ENCODE measurements around the gene CLEC1A. TPM values are rescaled to one million over a fixed set of nuclear protein-coding genes. Genes with fewer than 3 reads are reported as not detected.

CLEC1A gene
- polyA plus RNA-seq, 1 of the 3 experiments (the other 2 are of a cell fraction), result not detected

DNA sequence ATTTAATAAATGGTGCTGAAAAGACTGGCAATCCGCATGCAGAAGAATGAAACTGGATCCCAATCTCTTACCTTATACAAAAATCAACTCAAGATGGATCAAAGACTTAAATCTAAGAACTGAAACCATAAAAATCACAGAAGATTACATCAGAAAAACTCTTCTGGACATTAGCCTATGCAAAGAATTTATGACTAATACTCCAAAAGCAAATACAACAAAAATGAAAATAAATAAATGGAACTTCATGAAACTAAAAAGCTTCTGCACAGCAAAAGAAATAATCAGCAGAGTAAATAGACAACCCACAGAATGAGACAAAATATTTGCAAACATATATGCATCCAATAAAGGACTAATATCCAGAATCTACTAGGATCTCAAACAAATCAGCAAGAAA lies 14.3 kb upstream of the CLEC1A start:
- ChIA-PET CTCF (no interaction called here), POLR2A (no interaction called here)
- Histone ChIP-seq H3K36me3 (replicated peaks in 1 of 2; ENCODE audit: control insufficient read depth in 1 of 2, insufficient read depth in 2 of 2, low read length in 1 of 2) (no peaks in the 10 kb centered on the region), H3K4me2 (no peak overlapping the region), H3K27ac (ENCODE audit: low read depth in 2 of 2, low read length in 1 of 2) (no peak overlapping the region), H4K20me1 (ENCODE audit: insufficient read depth) (no peaks in the 10 kb centered on the region), H3K9ac (no peak overlapping the region), H3K27me3 (ENCODE audit: insufficient read depth) (peaks cover 10% of the 10 kb centered on the region; the same call in 1 of the 2 replicates), H3F3A (replicated peaks; ENCODE audit: insufficient read depth) (no peaks in the 10 kb centered on the region), H3K9me3 (no peaks in the 10 kb centered on the region), H3K4me1 (ENCODE audit: control insufficient read depth in 1 of 2, insufficient read depth in 2 of 2, low read depth in 1 of 2, low read length in 1 of 2) (no peaks in the 10 kb centered on the region), H3K79me2 (ENCODE audit: insufficient read depth) (no peaks in the 10 kb centered on the region), H3K4me3 (ENCODE audit: low read depth in 2 of 2, low read length in 1 of 2) (no peak overlapping the region), H2AFZ (ENCODE audit: low read depth) (no peak overlapping the region), H3K9me2 (no peaks in the 10 kb centered on the region)
- 9% methylated on average over 1 of the region's 1 CpG for WGBS (ENCODE audit: low lambda C conversion rate)
- no peak for DNase-seq
- no peak for TF ChIP-seq CHD2 (IDR thresholded peaks at IDR 0.05; ENCODE audit: low read length, partially characterized antibody)

DNA sequence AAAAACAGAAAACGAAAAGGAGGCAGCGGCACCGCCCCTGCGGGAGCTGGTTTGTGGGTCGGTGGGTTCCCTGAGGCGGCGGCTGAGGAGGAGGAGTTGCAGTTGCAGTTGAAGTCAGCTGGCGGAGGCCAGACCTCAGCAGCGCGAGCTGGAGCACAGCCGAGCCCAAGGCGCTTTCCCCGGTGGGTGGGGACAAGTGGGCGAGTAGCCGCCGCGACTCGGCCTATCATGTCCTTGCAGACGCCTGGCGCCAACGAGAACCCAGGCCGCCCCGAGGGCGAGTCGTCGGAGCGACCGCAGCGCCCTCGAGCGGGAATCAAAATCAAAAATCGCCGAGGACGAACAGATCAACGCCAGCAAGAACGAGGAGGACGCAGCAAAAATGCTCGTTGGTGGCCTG lies 12.7 kb upstream of the CLEC1A start:
- Histone ChIP-seq H3K36me3 (replicated peaks in 1 of 2; ENCODE audit: control insufficient read depth in 1 of 2, insufficient read depth in 2 of 2, low read length in 1 of 2) (no peaks in the 10 kb centered on the region), H3K4me2 (no peak overlapping the region), H3K4me3 (ENCODE audit: low read depth in 2 of 2, low read length in 1 of 2) (no peak overlapping the region), H3K9ac (no peak overlapping the region), H3K27me3 (ENCODE audit: insufficient read depth) (peaks cover 10% of the 10 kb centered on the region; the same call in 1 of the 2 replicates), H3K79me2 (ENCODE audit: insufficient read depth) (no peaks in the 10 kb centered on the region), H3K4me1 (ENCODE audit: control insufficient read depth in 1 of 2, insufficient read depth in 2 of 2, low read depth in 1 of 2, low read length in 1 of 2) (no peaks in the 10 kb centered on the region), H3K9me3 (no peaks in the 10 kb centered on the region), H4K20me1 (ENCODE audit: insufficient read depth) (no peaks in the 10 kb centered on the region), H3K27ac (ENCODE audit: low read depth in 2 of 2, low read length in 1 of 2) (no peak overlapping the region), H3F3A (replicated peaks; ENCODE audit: insufficient read depth) (no peaks in the 10 kb centered on the region), H3K9me2 (no peaks in the 10 kb centered on the region), H2AFZ (ENCODE audit: low read depth) (no peak overlapping the region)
- ChIA-PET CTCF (no interaction called here), POLR2A (no interaction called here)
- no peak for DNase-seq
- TF ChIP-seq FOXJ3 (CRISPR knock-in tag; IDR thresholded peaks at IDR 0.05), result no peak
- TF ChIP-seq, protein P1, sequence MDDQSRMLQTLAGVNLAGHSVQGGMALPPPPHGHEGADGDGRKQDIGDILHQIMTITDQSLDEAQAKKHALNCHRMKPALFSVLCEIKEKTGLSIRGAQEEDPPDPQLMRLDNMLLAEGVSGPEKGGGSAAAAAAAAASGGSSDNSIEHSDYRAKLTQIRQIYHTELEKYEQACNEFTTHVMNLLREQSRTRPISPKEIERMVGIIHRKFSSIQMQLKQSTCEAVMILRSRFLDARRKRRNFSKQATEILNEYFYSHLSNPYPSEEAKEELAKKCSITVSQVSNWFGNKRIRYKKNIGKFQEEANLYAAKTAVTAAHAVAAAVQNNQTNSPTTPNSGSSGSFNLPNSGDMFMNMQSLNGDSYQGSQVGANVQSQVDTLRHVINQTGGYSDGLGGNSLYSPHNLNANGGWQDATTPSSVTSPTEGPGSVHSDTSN (IDR thresholded peaks at IDR 0.05), result no peak
- no peak for TF ChIP-seq POLR2AphosphoS5 (IDR thresholded peaks at IDR 0.05; ENCODE audit: low read depth, low read length)
- no peak for TF ChIP-seq TEAD4 (IDR thresholded peaks at IDR 0.05; ENCODE audit: borderline replicate concordance, insufficient read depth)
- no peak for TF ChIP-seq RXRA (IDR thresholded peaks at IDR 0.05; ENCODE audit: borderline replicate concordance, low read depth)
- TF ChIP-seq RAD21 (IDR thresholded peaks at IDR 0.05; ENCODE audit: low read length), result no peak
- TF ChIP-seq FOXM1 (IDR thresholded peaks at IDR 0.05; ENCODE audit: low read depth), result no peak
- TF ChIP-seq, protein P2, sequence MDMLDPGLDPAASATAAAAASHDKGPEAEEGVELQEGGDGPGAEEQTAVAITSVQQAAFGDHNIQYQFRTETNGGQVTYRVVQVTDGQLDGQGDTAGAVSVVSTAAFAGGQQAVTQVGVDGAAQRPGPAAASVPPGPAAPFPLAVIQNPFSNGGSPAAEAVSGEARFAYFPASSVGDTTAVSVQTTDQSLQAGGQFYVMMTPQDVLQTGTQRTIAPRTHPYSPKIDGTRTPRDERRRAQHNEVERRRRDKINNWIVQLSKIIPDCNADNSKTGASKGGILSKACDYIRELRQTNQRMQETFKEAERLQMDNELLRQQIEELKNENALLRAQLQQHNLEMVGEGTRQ (IDR thresholded peaks at IDR 0.05; ENCODE audit: borderline replicate concordance, low read depth, low read length), result no peak
- no peak for TF ChIP-seq JUND (IDR thresholded peaks at IDR 0.05)
- no peak for TF ChIP-seq TAF1 (IDR thresholded peaks at IDR 0.05; ENCODE audit: borderline replicate concordance, low read depth, low read length)
- TF ChIP-seq SIN3A (IDR thresholded peaks at IDR 0.05; ENCODE audit: borderline replicate concordance, low read depth, low read length), result no peak
- no peak for TF ChIP-seq EP300 (IDR thresholded peaks at IDR 0.05; ENCODE audit: borderline replicate concordance in 1 of 2, low read depth in 1 of 2, low read length in 1 of 2)
- TF ChIP-seq RFX5 (IDR thresholded peaks at IDR 0.05; ENCODE audit: low read length), result no peak
- TF ChIP-seq, protein P3, sequence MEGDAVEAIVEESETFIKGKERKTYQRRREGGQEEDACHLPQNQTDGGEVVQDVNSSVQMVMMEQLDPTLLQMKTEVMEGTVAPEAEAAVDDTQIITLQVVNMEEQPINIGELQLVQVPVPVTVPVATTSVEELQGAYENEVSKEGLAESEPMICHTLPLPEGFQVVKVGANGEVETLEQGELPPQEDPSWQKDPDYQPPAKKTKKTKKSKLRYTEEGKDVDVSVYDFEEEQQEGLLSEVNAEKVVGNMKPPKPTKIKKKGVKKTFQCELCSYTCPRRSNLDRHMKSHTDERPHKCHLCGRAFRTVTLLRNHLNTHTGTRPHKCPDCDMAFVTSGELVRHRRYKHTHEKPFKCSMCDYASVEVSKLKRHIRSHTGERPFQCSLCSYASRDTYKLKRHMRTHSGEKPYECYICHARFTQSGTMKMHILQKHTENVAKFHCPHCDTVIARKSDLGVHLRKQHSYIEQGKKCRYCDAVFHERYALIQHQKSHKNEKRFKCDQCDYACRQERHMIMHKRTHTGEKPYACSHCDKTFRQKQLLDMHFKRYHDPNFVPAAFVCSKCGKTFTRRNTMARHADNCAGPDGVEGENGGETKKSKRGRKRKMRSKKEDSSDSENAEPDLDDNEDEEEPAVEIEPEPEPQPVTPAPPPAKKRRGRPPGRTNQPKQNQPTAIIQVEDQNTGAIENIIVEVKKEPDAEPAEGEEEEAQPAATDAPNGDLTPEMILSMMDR (IDR thresholded peaks at IDR 0.05), result no peak
- no peak for TF ChIP-seq MEF2A (IDR thresholded peaks at IDR 0.05; ENCODE audit: borderline replicate concordance, low read depth)
- 36% methylated on average over 21 of the region's 38 CpGs for WGBS (ENCODE audit: low lambda C conversion rate)
